H9 (cell line): Measurements from ENCODE around the gene PSG11. TPM values are rescaled to one million over a fixed set of nuclear protein-coding genes. Genes with fewer than 3 reads are reported as not detected.
"Not testable (repeated sequence)": the region's sequence is repeated elsewhere in the genome, so short reads cannot be mapped to it uniquely, and the experiment has no call there.

ENCODE experiments used
- DNase-seq: peaks from one replicate; pipeline ENCODE4 v3.0.0-alpha.2; 2017
- H2AFZ ChIP-seq: one replicate; pipeline ENCODE4 v1.6.1; 2013; ENCODE audit warnings: mild to moderate bottlenecking, low read length, control low read depth, moderate library complexity
- H2AK5ac ChIP-seq: 2 replicates; pipeline ENCODE4 v1.6.1; 2013; ENCODE audit warnings: low read length, control low read depth, mixed read lengths; ENCODE audit not compliant: insufficient read length
- H2BK120ac ChIP-seq: one replicate; pipeline ENCODE4 v1.6.1; 2013; ENCODE audit warnings: low read depth, mild to moderate bottlenecking, low read length, control low read depth, inconsistent platforms; ENCODE audit not compliant: poor library complexity, severe bottlenecking
- H2BK12ac ChIP-seq: 2 replicates; pipeline ENCODE4 v1.6.1; 2013; ENCODE audit warnings: low read length, control low read depth, mixed read lengths, low read depth; ENCODE audit not compliant: insufficient read length
- H2BK15ac ChIP-seq: 2 replicates; pipeline ENCODE4 v1.6.1; 2013; ENCODE audit warnings: low read depth, low read length, control low read depth
- H2BK20ac ChIP-seq: one replicate; pipeline ENCODE4 v1.6.1; 2013; ENCODE audit warnings: low read depth, mild to moderate bottlenecking, low read length, control low read depth, inconsistent platforms; ENCODE audit not compliant: poor library complexity, severe bottlenecking
- H2BK5ac ChIP-seq: 2 replicates; pipeline ENCODE4 v1.6.1; 2013; ENCODE audit warnings: low read length, control low read depth, mixed read lengths; ENCODE audit not compliant: insufficient read length
- H3K14ac ChIP-seq: 2 replicates; pipeline ENCODE4 v1.6.1; 2013; ENCODE audit warnings: low read length, control low read depth; ENCODE audit not compliant: insufficient read depth
- H3K18ac ChIP-seq: 2 replicates; pipeline ENCODE4 v1.6.1; 2013; ENCODE audit warnings: low read depth, mild to moderate bottlenecking, mixed read lengths, low read length, control low read depth; ENCODE audit not compliant: insufficient read length
- H3K23ac ChIP-seq: 2 replicates; pipeline ENCODE4 v1.6.1; 2013; ENCODE audit warnings: low read length, control low read depth, mixed read lengths, low read depth; ENCODE audit not compliant: insufficient read length
- H3K23me2 ChIP-seq: 2 replicates; pipeline ENCODE4 v1.6.1; 2013; ENCODE audit warnings: low read depth, mild to moderate bottlenecking, mixed read lengths, low read length, control low read depth; ENCODE audit not compliant: insufficient read length, poor library complexity, severe bottlenecking
- H3K27ac ChIP-seq: 2 replicates; pipeline ENCODE4 v1.5.1; 2013; ENCODE audit warnings: low read length, control low read depth, mixed read lengths, low read depth; ENCODE audit not compliant: insufficient read length
- H3K27me3 ChIP-seq: 2 replicates; pipeline ENCODE4 v1.6.1; 2013; ENCODE audit warnings: low read length, control low read depth, inconsistent platforms; ENCODE audit not compliant: insufficient read depth
- H3K4ac ChIP-seq: 2 replicates; pipeline ENCODE4 v1.6.1; 2013; ENCODE audit warnings: low read depth, mild to moderate bottlenecking, control low read depth, inconsistent platforms, low read length, moderate library complexity
- H3K4me1 ChIP-seq: 2 replicates; pipeline ENCODE4 v1.6.1; 2013; ENCODE audit warnings: low read length, control low read depth, inconsistent platforms; ENCODE audit not compliant: insufficient read depth
- H3K4me2 ChIP-seq: 2 replicates; pipeline ENCODE4 v1.6.1; 2013; ENCODE audit warnings: low read length, control low read depth, mixed read lengths; ENCODE audit not compliant: insufficient read length, insufficient read depth
- H3K56ac ChIP-seq: 2 replicates; pipeline ENCODE4 v1.6.1; 2013; ENCODE audit warnings: low read depth, mild to moderate bottlenecking, mixed read lengths, low read length, control low read depth; ENCODE audit not compliant: insufficient read length
- H3K79me1 ChIP-seq: 2 replicates; pipeline ENCODE4 v1.6.1; 2013; ENCODE audit warnings: low read depth, mild to moderate bottlenecking, moderate library complexity, low read length, control low read depth, inconsistent platforms; ENCODE audit not compliant: insufficient read depth, poor library complexity, severe bottlenecking
- H3K79me2 ChIP-seq: 2 replicates; pipeline ENCODE4 v1.6.1; 2013; ENCODE audit warnings: low read length, control low read depth, inconsistent platforms; ENCODE audit not compliant: insufficient read depth
- H3K9ac ChIP-seq: 2 replicates; pipeline ENCODE4 v1.6.1; 2013; ENCODE audit warnings: low read length, control low read depth, mixed read lengths; ENCODE audit not compliant: insufficient read length; ENCODE audit errors: extremely low read depth
- H3K9me3 ChIP-seq: one replicate; pipeline ENCODE4 v1.6.1; 2013; ENCODE audit warnings: low read depth, low read length, inconsistent platforms; ENCODE audit not compliant: control insufficient read depth
- H3T11ph ChIP-seq: one replicate; pipeline ENCODE4 v1.6.1; 2013; ENCODE audit warnings: mild to moderate bottlenecking, low read length, control low read depth, inconsistent platforms
- H4K20me1 ChIP-seq: one replicate; pipeline ENCODE4 v1.6.1; 2013; ENCODE audit not compliant: control insufficient read depth, insufficient read length, insufficient read depth
- H4K5ac ChIP-seq: 2 replicates; pipeline ENCODE4 v1.6.1; 2013; ENCODE audit warnings: low read depth, mild to moderate bottlenecking, mixed read lengths, low read length, control low read depth; ENCODE audit not compliant: insufficient read length
- H4K8ac ChIP-seq: replicated peaks from 2 replicates; pipeline ENCODE4 v1.6.1; 2013; ENCODE audit warnings: low read length, control low read depth, mixed read lengths, low read depth; ENCODE audit not compliant: insufficient read length
- H4K91ac ChIP-seq: 2 replicates; pipeline ENCODE4 v1.6.1; 2013; ENCODE audit warnings: low read depth, mild to moderate bottlenecking, moderate library complexity, mixed read lengths, low read length, control low read depth; ENCODE audit not compliant: insufficient read length
- H3K27ac Mint-ChIP-seq, 3 experiments: 2 replicates in 2 of 3; 3 replicates in 1 of 3; pipeline ENCODE4 v1.8.0; 2020 to 2021; ENCODE audit warnings: mixed read lengths in 3 of 3, mild to moderate bottlenecking in 1 of 3, moderate library complexity in 1 of 3
- H3K27me3 Mint-ChIP-seq: 2 replicates; pipeline ENCODE4 v1.8.0; 2021; ENCODE audit warnings: low read depth, mild to moderate bottlenecking, moderate library complexity, mixed read lengths
- H3K36me3 Mint-ChIP-seq, 3 experiments: 2 replicates in 2 of 3; 3 replicates in 1 of 3; pipeline ENCODE4 v1.8.0; 2020 to 2021; ENCODE audit warnings: low read depth in 3 of 3, mixed read lengths in 3 of 3; ENCODE audit not compliant: insufficient read depth in 1 of 3
- H3K4me1 Mint-ChIP-seq, 2 experiments: 2 replicates each; pipeline ENCODE4 v1.8.0; 2020; ENCODE audit warnings: mixed read lengths in 2 of 2
- H3K4me3 Mint-ChIP-seq, 2 experiments: 2 replicates in 1 of 2; 3 replicates in 1 of 2; pipeline ENCODE4 v1.8.0; 2020 to 2021; ENCODE audit warnings: mild to moderate bottlenecking in 2 of 2, mixed read lengths in 2 of 2, moderate library complexity in 1 of 2
- H3K9me3 Mint-ChIP-seq, 2 experiments: 2 replicates in 1 of 2; 3 replicates in 1 of 2; pipeline ENCODE4 v1.8.0; 2020; ENCODE audit warnings: mild to moderate bottlenecking in 2 of 2, mixed read lengths in 2 of 2, moderate library complexity in 1 of 2
- WGBS: extraction: QIAGEN DNeasy Blood & Tissue Kit; methylation state at CpG from one replicate; pipeline ENCODE4 v1.1.7; 2013; ENCODE audit warnings: missing lambda C conversion rate, low lambda C conversion rate, mixed read lengths; ENCODE audit not compliant: insufficient read length; ENCODE audit errors: extremely low coverage; 5-methylcytosine and 5-hydroxymethylcytosine counted together
- total RNA-seq: library from RNA; stranded (reverse); gene quantifications from 2 replicates; pipeline ENCODE4 v1.2.1, GENCODE V29; 2021
- TF ChIP-seq, protein P1 (sequence below): fragments of 200-600 bp; sonication (generic); conservative IDR thresholded peaks from 3 replicates; pipeline ENCODE4 v1.8.0; 2021; ENCODE audit warnings: antibody characterized with exemption, mild to moderate bottlenecking

Gene PSG11
- total RNA-seq, 1 experiment from 2014 or later, result not detected

DNA sequence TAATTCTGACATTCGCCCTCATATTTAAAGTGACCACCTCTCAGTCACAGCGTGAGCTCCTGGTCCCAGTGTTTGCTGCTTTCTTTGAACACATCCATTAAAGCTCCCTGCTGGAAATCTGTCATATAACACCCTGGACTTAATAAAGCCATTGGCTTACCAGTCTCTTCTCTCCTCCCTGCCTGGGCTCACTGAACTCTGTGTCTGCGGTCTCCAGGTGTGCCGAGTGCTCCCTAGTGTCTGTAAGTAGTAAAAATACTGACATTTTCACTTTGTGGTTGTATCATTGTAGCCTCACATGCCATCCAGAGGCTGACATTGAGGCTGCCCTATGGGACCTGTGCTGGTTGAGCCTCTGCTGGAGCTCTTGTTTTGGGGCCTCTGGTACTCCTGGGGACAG lies 2.6 kb upstream of the PSG11 start:
- no peak overlapping the region for H2BK5ac ChIP-seq
- H2BK12ac ChIP-seq, result no peak overlapping the region
- H2BK20ac ChIP-seq, result no peak overlapping the region
- H3K18ac ChIP-seq, result no peak overlapping the region
- Mint-ChIP-seq H3K4me3 (no peak overlapping the region), H3K36me3 (peaks cover 17 to 36% (median 25%) of the 10 kb centered on the region in 3 experiments), H3K4me1 (no peaks in the 10 kb centered on the region), H3K27me3 (0 out of 2 replicates have a peak, but pooled peaks cover 2% of the 10 kb centered on the region), H3K27ac (no peak overlapping the region), H3K9me3 (peaks cover 89 to 94% of the 10 kb centered on the region in 2 experiments)
- H2AK5ac ChIP-seq, result no peak overlapping the region
- H3K4me1 ChIP-seq, result no peaks in the 10 kb centered on the region
- no peak overlapping the region for H4K91ac ChIP-seq
- peaks cover 42% of the 10 kb centered on the region for H3K9me3 ChIP-seq
- H3K4me2 ChIP-seq, result no peak overlapping the region
- DNase-seq, result no peak
- TF ChIP-seq, protein P1, sequence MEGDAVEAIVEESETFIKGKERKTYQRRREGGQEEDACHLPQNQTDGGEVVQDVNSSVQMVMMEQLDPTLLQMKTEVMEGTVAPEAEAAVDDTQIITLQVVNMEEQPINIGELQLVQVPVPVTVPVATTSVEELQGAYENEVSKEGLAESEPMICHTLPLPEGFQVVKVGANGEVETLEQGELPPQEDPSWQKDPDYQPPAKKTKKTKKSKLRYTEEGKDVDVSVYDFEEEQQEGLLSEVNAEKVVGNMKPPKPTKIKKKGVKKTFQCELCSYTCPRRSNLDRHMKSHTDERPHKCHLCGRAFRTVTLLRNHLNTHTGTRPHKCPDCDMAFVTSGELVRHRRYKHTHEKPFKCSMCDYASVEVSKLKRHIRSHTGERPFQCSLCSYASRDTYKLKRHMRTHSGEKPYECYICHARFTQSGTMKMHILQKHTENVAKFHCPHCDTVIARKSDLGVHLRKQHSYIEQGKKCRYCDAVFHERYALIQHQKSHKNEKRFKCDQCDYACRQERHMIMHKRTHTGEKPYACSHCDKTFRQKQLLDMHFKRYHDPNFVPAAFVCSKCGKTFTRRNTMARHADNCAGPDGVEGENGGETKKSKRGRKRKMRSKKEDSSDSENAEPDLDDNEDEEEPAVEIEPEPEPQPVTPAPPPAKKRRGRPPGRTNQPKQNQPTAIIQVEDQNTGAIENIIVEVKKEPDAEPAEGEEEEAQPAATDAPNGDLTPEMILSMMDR, result no peak
- H2AFZ ChIP-seq, result no peak overlapping the region
- H3K23me2 ChIP-seq, result no peaks in the 10 kb centered on the region
- no peak overlapping the region for H3K14ac ChIP-seq
- H3K9ac ChIP-seq, result no peak overlapping the region
- H3K4ac ChIP-seq, result no peak overlapping the region
- no peaks in the 10 kb centered on the region for H3K79me2 ChIP-seq
- WGBS, result no CpG with 5 or more reads among the region's 4 CpGs
- no peaks in the 10 kb centered on the region for H4K20me1 ChIP-seq
- H4K5ac ChIP-seq, result no peak overlapping the region
- H3K27ac ChIP-seq, result no peak overlapping the region
- no peak overlapping the region for H3T11ph ChIP-seq
- no peaks in the 10 kb centered on the region for H3K27me3 ChIP-seq
- no peaks in the 10 kb centered on the region for H3K79me1 ChIP-seq
- no peak overlapping the region for H3K23ac ChIP-seq
- no peak overlapping the region for H4K8ac ChIP-seq
- H2BK15ac ChIP-seq, result no peak overlapping the region
- no peak overlapping the region for H2BK120ac ChIP-seq
- H3K56ac ChIP-seq, result no peak overlapping the region

DNA sequence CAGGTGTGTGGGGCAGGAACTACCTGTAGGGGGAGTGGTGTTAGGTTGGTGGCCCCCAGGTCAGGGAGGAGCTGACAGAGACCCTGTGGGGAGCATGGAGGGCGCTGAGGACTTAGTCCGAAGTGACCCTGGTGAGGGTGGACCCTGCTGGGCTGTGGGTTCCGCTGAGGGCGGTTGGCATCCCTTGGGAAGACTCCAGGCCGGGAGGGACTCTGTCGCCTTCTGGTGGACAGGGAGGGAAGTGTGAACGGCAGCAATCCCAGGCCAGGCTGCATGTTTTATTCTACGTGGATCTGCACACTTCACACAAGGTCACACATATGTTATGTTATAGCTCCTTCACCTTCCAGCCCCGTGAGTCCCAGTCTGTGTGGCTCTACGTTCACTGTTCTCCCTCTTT lies 1.7 kb upstream of the PSG11 start:
- H3K56ac ChIP-seq, H3K4me1 Mint-ChIP-seq, H3K9ac ChIP-seq, H3K27me3 ChIP-seq, H4K8ac ChIP-seq, H2AK5ac ChIP-seq, H3K4me3 Mint-ChIP-seq, H2BK12ac ChIP-seq, H4K5ac ChIP-seq, H4K20me1 ChIP-seq, H3K4me2 ChIP-seq, H3K27ac ChIP-seq, H2AFZ ChIP-seq, H3K4me1 ChIP-seq, H3K4ac ChIP-seq, H3K79me2 ChIP-seq, H2BK15ac ChIP-seq, H3T11ph ChIP-seq, H4K91ac ChIP-seq, H3K23ac ChIP-seq, H3K18ac ChIP-seq, H3K27me3 Mint-ChIP-seq, H2BK5ac ChIP-seq, H3K27ac Mint-ChIP-seq, H3K79me1 ChIP-seq, H2BK20ac ChIP-seq, H3K14ac ChIP-seq, DNase-seq, H3K23me2 ChIP-seq, H2BK120ac ChIP-seq: not testable (repeated sequence)
- H3K9me3 ChIP-seq, result peaks cover 38% of the 10 kb centered on the region
- Mint-ChIP-seq H3K36me3 (peaks cover 17 to 36% (median 25%) of the 10 kb centered on the region in 3 experiments), H3K9me3 (peaks cover 90 to 95% of the 10 kb centered on the region in 2 experiments)
- WGBS, result no CpG with 5 or more reads among the region's 10 CpGs
